CD8-positive, alpha-beta memory T cell (primary cell): Measurements from ENCODE around the gene DOK7. TPM values are rescaled to one million over a fixed set of nuclear protein-coding genes. Genes with fewer than 3 reads are reported as not detected.

Source experiments
- CTCF ChIA-PET: fragments of 350-600 bp; sonication (Branson Sonifier 250); formaldehyde crosslinking; loops from one replicate; lab custom pipeline; 2021; ENCODE audit warnings: antibody characterized with exemption; lab: Charles Lee
- POLR2A ChIA-PET: fragments of 350-600 bp; sonication (Branson Sonifier 250); formaldehyde crosslinking; loops from one replicate; lab custom pipeline; 2021; ENCODE audit warnings: antibody characterized with exemption; lab: Charles Lee
- DNase-seq, 5 donors: peaks; one replicate each; pipeline versions ENCODE4 v3.0.0 to v3.0.0-alpha.2; 2020 to 2022; ENCODE audit warnings: mixed read lengths in 1 of 5
- H3K27ac ChIP-seq: one replicate; pipeline ENCODE4 v1.7.0; 2013; ENCODE audit warnings: low read depth, mild to moderate bottlenecking, low read length, moderate library complexity
- H3K27me3 ChIP-seq: 2 replicates; pipeline ENCODE4 v1.7.0; 2013; ENCODE audit warnings: low read length, mild to moderate bottlenecking; ENCODE audit not compliant: insufficient read depth, poor library complexity, severe bottlenecking
- H3K36me3 ChIP-seq: 2 replicates; pipeline ENCODE4 v1.7.0; 2013; ENCODE audit warnings: mild to moderate bottlenecking, low read length, moderate library complexity; ENCODE audit not compliant: insufficient read depth
- H3K4me1 ChIP-seq: 2 replicates; pipeline ENCODE4 v1.7.0; 2013; ENCODE audit warnings: mild to moderate bottlenecking, low read length, moderate library complexity; ENCODE audit not compliant: insufficient read depth
- H3K4me3 ChIP-seq: 2 replicates; pipeline ENCODE4 v1.7.0; 2013; ENCODE audit warnings: mild to moderate bottlenecking, low read length
- H3K9me3 ChIP-seq: 2 replicates; pipeline ENCODE4 v1.7.0; 2013; ENCODE audit warnings: mild to moderate bottlenecking, low read length
- H3K27ac Mint-ChIP-seq, 8 donors: one replicate each; pipeline ENCODE4 v1.8.0; 2020 to 2021; ENCODE audit warnings: mixed read lengths in 8 of 8, mild to moderate bottlenecking in 6 of 8, inconsistent platforms in 3 of 8, moderate library complexity in 3 of 8
- H3K27me3 Mint-ChIP-seq, 2 donors: one replicate each; pipeline ENCODE4 v1.8.0; 2020 to 2021; ENCODE audit warnings: mixed read lengths in 2 of 2, mild to moderate bottlenecking in 1 of 2, moderate library complexity in 1 of 2
- H3K36me3 Mint-ChIP-seq, 3 donors: one replicate each; pipeline ENCODE4 v1.8.0; 2020 to 2021; ENCODE audit warnings: mixed read lengths in 3 of 3, inconsistent platforms in 1 of 3, mild to moderate bottlenecking in 1 of 3
- H3K4me1 Mint-ChIP-seq, 3 donors: one replicate each; pipeline ENCODE4 v1.8.0; 2020 to 2021; ENCODE audit warnings: mixed read lengths in 3 of 3, inconsistent platforms in 1 of 3, mild to moderate bottlenecking in 1 of 3
- H3K4me3 Mint-ChIP-seq, 7 donors: one replicate each; pipeline ENCODE4 v1.8.0; 2020 to 2021; ENCODE audit warnings: mixed read lengths in 7 of 7, mild to moderate bottlenecking in 6 of 7, moderate library complexity in 4 of 7, inconsistent platforms in 2 of 7
- H3K9me3 Mint-ChIP-seq, 5 donors: one replicate each; pipeline ENCODE4 v1.8.0; 2020 to 2022; ENCODE audit warnings: mixed read lengths in 5 of 5, mild to moderate bottlenecking in 3 of 5, moderate library complexity in 2 of 5, inconsistent platforms in 1 of 5
- polyA plus RNA-seq: library from polyadenylated mRNA; unstranded; fragments of 300-500 nt; fragmentation: Illumina TruSeq; gene quantifications from one replicate; pipeline ENCODE4 v1.2.3, GENCODE V29; 2021
- total RNA-seq, 2 experiments: library from RNA; stranded (reverse); gene quantifications; one replicate each; pipeline ENCODE4 v1.2.3, GENCODE V29; 2021

DOK7 gene
- total and polyA plus RNA-seq, 3 experiments from 2014 or later: not detected

DNA sequence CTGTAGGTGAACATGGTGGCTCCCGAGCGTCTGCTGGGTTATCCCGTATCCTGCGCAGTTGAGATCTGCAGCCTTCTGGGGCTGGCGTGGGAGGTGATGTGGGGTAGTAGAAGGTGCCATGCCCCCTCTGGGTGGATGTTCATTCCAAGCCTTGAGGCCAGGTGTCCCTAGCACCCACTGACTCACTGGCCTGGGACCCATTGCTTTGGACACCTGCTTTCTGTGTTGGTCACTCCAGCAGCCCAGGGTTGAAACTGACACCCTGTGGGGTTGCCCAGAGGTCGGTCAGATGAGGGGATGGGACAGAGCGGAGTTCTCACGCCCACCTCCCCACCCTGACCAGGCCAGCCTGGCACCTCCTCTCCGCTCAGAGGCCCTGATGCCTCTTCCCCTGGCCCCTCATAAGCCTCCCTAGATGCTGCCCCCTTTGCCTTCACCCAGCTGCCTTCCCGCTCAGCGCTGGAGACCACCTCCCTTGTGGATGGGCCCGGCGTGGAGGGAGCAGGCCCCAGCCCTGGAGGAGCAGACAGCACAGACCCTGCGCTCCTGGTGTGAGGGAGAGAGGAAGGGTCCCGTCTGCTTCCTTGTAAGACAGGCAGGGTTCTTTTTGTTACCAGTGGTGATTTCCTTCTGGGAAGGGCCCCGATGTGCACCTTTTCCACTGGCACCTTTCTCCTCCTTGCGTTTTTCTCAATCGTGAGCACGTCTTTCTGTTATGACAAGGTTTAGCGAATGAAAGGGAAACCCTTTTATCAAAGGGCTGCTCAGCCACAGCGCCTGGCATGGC, 2.0 kb downstream of the DOK7 start:
- no peaks in the 10 kb centered on the region for H3K36me3 ChIP-seq
- no peak for DNase-seq
- H3K4me3 Mint-ChIP-seq: no peak overlapping the region
- CTCF ChIA-PET: no interaction called here
- POLR2A ChIA-PET: no interaction called here
- H3K9me3 ChIP-seq: no peaks in the 10 kb centered on the region
- H3K27me3 Mint-ChIP-seq: peaks cover 13 to 22% of the 10 kb centered on the region in 2 donors
- H3K4me3 ChIP-seq: no peak overlapping the region
- H3K4me1 ChIP-seq: no peaks in the 10 kb centered on the region
- H3K27me3 ChIP-seq: peaks cover 13% of the 10 kb centered on the region
- H3K27ac Mint-ChIP-seq: no peak overlapping the region
- no peaks in the 10 kb centered on the region for H3K4me1 Mint-ChIP-seq
- no peak overlapping the region for H3K27ac ChIP-seq
- no peaks in the 10 kb centered on the region for H3K9me3 Mint-ChIP-seq
- no peaks in the 10 kb centered on the region for H3K36me3 Mint-ChIP-seq

DNA sequence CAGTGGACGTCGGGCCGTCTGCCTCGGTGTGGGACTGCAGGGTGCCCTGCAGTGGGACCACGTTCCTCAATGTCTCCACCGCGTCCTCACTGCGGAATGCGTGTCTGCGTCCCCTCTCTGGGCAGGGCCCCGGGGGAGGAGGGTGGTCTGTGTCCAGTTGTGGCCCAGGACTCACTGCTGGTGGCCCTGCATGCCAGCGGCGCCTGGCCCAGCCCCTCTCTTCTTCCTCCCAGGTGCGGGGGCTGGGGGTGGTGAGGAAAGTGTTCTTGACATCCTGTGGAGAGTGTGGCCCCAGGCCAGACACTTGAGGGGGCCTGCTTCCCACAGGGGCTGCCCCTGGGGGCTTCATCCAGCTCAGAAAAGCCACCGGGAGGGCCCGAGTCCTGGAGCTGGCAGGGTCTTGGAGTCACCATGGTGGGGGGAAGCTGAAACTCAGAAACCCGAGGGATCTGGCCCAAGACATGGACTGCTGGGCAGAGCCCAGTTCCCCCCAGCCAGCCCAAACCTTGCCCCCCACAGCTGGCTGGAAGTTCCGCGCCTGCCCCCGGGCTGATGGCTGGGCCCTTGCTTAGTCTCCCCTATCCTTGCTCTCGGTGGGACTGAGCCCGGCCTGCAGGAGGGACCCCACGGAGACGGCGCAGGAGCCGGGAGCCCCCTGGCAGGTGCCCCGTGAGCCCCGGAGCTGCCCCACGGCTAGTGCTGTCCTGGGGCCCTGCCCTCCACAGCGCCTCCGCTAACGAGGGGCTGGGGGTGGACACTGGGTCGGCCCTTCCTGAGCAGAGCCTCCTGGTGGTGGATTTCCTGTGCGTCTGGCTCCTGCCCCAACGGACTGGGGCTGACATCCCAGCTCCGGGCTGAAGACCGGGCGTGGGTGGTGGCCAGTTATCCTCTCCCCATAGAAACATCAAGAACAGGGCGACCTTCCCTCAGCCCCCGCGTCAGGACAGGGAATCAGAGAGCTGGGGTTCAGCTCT, 2.9 kb downstream of the DOK7 start:
- Histone ChIP-seq H3K9me3 (no peaks in the 10 kb centered on the region), H3K4me1 (no peaks in the 10 kb centered on the region), H3K36me3 (no peaks in the 10 kb centered on the region), H3K27me3 (peaks cover 13% of the 10 kb centered on the region), H3K4me3 (no peak overlapping the region), H3K27ac (no peak overlapping the region)
- Mint-ChIP-seq H3K4me1 (no peaks in the 10 kb centered on the region), H3K4me3 (no peak overlapping the region), H3K27me3 (peaks cover 12 to 15% of the 10 kb centered on the region in 2 donors), H3K36me3 (no peaks in the 10 kb centered on the region), H3K27ac (peak overlapping the region in 1 of 8 donors; percentile 54), H3K9me3 (no peaks in the 10 kb centered on the region)
- ChIA-PET POLR2A (no interaction called here), CTCF (no interaction called here)
- DNase-seq: no peak

DNA sequence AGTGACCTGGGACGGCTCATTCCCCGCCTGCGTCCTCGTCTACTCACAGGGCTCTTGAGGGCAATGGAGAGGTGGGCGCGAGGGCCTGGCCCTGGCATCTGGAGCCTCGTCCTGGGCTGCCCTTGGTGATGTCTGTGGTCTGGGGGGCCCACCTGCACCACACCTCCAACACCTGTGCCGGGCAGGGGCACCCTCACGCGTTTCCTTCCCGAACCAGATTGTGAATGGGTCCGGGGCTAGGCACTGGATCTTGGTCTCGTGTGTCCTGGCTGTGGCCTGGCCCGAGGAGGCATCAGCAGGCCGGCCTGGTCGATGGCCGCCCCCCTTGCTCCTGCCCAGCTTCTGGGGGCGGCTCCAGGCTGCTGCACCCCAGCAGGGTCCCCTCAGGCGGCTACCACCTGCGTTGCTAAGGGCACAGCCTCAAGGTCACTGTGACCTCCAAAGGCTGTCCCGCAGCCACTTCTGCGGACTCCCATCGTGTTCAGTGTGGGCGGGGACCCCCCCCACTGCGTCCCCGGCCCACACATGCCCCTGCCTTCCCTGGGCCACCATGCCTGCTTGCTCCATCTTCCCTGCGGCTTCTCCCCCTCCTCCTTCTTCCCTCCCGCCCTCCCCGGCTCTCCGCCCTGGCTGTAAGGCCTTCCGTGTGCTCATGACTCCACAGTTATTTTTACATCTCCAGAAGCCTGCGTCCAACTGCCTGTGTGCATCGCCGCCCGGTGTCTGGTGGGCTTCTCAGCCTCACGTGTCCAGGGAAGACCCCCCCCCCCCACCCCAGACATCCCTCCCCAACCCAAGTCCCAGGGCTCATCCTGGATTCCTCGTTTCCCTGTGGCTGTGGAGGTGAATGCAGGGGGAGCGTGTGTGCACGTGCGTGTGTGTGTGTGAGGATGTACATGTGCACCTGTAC, 3.8 kb downstream of the DOK7 start:
- Mint-ChIP-seq H3K27me3 (peaks cover 12 to 15% of the 10 kb centered on the region in 2 donors), H3K4me3 (no peak overlapping the region), H3K4me1 (no peaks in the 10 kb centered on the region), H3K9me3 (no peaks in the 10 kb centered on the region), H3K27ac (no peak overlapping the region), H3K36me3 (no peaks in the 10 kb centered on the region)
- ChIA-PET CTCF (no interaction called here), POLR2A (no interaction called here)
- no peak overlapping the region for H3K4me3 ChIP-seq
- H3K36me3 ChIP-seq: no peaks in the 10 kb centered on the region
- no peaks in the 10 kb centered on the region for H3K9me3 ChIP-seq
- H3K4me1 ChIP-seq: no peaks in the 10 kb centered on the region
- H3K27me3 ChIP-seq: peaks cover 13% of the 10 kb centered on the region
- H3K27ac ChIP-seq: no peak overlapping the region
- DNase-seq: no peak

DNA sequence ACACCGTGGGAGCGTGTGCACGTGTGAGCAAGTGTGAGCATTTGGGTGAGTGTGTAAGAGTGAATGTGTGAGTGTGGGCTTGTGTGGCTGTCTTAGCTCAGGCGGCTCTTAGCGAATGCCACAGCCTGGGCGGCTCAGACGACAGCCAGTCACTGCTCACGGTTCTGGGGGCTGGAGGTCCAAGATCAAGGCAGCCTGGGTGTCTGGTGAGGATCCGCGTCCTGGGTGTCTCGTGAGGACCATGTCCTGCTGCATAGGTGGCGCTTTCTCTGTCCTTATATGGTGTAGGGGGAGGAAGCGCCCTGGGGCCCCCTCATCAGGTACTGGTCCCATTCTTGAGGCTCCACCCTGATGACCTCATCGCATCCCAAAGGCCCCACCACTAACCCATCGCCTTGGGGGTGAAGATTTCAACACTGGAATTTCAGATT, 4.5 kb downstream of the DOK7 start:
- Histone ChIP-seq H3K36me3 (no peaks in the 10 kb centered on the region), H3K27ac (no peak overlapping the region), H3K4me1 (no peaks in the 10 kb centered on the region), H3K4me3 (no peak overlapping the region), H3K9me3 (no peaks in the 10 kb centered on the region), H3K27me3 (peaks cover 7% of the 10 kb centered on the region)
- Mint-ChIP-seq H3K27me3 (peaks cover 12% of the 10 kb centered on the region in 2 donors), H3K4me1 (no peaks in the 10 kb centered on the region), H3K4me3 (no peak overlapping the region), H3K27ac (no peak overlapping the region), H3K36me3 (no peaks in the 10 kb centered on the region), H3K9me3 (no peaks in the 10 kb centered on the region)
- ChIA-PET CTCF (no interaction called here), POLR2A (no interaction called here)
- no peak for DNase-seq

DNA sequence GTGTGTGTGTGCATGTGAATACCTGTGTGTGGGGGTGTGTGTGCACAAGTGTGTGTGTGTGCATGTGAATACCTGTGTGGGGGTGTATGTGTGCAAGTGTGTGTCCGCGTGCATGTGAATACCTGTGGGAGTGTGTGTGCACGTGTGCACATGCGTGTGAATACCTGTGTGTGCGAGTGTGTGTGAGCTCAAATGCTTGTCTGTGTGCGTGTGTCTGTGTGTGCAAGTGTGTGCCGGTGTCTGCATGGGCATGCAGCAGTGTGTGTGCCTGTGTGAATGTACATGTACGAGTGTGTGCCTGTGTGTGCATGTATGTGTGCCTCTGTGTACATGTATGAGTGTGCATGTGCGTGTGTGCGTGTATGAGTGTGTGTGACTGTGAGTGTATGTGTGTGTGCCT, 5.0 kb downstream of the DOK7 start:
- no peak overlapping the region for H3K27ac Mint-ChIP-seq
- Histone ChIP-seq H3K27me3 (peaks cover 5% of the 10 kb centered on the region), H3K9me3 (no peaks in the 10 kb centered on the region), H3K36me3 (no peaks in the 10 kb centered on the region), H3K4me1 (no peaks in the 10 kb centered on the region), H3K4me3 (no peak overlapping the region), H3K27ac (no peak overlapping the region)
- no peaks in the 10 kb centered on the region for H3K36me3 Mint-ChIP-seq
- no peak overlapping the region for H3K4me3 Mint-ChIP-seq
- ChIA-PET POLR2A (no interaction called here), CTCF (no interaction called here)
- no peaks in the 10 kb centered on the region for H3K9me3 Mint-ChIP-seq
- no peak for DNase-seq
- peaks cover 10 to 12% of the 10 kb centered on the region in 2 donors for H3K27me3 Mint-ChIP-seq
- no peaks in the 10 kb centered on the region for H3K4me1 Mint-ChIP-seq

DNA sequence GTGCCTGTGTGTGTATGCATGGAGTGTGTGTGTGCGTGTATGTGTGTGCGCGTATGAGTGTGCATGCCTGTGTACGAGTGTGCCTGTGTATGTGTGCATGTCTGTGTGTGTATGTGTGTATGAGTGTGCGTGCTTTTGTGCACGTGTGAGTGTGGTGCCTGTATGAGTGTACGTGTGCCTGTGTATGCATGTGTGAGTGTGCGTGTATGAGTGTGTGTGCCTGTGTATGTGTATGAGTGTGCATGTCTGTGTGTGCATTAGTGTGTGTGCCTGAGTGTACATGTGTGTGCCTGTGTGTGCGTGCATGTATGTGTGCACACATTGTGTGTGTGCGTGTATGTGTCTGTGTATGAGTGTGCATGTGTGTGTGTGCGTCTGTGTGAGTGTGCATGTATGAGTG, 5.7 kb downstream of the DOK7 start:
- no peak overlapping the region for H3K27ac Mint-ChIP-seq
- CTCF ChIA-PET: no interaction called here
- H3K4me3 Mint-ChIP-seq: no peak overlapping the region

DNA sequence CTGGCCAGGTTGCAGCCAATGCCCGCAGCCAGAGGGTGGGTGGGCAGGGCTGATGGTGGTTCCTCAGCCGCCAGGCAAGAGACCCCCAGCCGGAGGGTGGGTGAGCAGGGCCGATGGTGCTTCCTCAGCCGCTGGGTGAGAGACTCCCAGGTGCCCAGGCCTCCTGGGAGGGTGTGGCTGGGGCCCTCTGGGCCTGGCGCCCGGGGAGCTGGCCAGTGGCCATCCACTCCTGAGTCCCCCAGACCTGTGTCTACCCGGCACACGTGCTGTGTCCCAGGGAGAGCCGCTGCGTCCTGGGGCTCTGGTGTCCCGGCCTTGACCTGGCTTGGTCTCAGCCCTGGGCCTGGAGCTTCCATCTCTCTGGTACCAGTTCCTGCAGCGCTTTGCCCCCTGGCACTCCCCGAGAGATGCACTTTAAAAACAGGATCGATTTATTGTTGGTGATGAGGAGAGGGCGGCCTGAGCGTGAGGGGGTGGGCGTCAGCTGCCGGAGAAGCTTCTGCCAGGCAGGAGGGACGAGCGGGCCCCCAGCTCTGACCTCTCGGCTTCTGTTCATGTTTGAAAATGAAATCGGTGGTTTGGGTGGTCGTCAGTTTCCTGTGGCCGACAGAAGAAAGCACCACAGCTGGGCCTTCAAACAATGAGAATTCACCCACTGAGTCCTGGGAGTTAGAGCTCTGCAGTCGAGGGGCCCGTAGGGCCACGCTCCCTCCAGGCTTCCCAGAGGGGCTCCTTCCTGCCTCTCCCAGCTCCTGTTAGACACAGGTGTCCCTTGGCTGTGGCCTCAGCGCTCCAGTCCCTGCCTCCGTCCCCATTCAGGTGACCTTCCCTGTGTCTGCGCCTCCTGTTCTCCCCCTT, 6.5 kb downstream of the DOK7 start:
- no peaks in the 10 kb centered on the region for H3K9me3 Mint-ChIP-seq
- peaks cover 7 to 8% of the 10 kb centered on the region in 2 donors for H3K27me3 Mint-ChIP-seq
- DNase-seq: no peak
- no peak overlapping the region for H3K27ac Mint-ChIP-seq
- no peaks in the 10 kb centered on the region for H3K4me1 ChIP-seq
- no peak overlapping the region for H3K4me3 ChIP-seq
- no peaks in the 10 kb centered on the region for H3K36me3 Mint-ChIP-seq
- H3K9me3 ChIP-seq: no peaks in the 10 kb centered on the region
- H3K4me3 Mint-ChIP-seq: no peak overlapping the region
- peaks cover 5% of the 10 kb centered on the region for H3K27me3 ChIP-seq
- H3K4me1 Mint-ChIP-seq: no peaks in the 10 kb centered on the region
- ChIA-PET CTCF (interaction anchor here (0.6 kb wide), 1 partner anchor 335 kb away, joined by 3 read pairs; no protein-coding TSS in a partner anchor), POLR2A (no interaction called here)
- H3K36me3 ChIP-seq: no peaks in the 10 kb centered on the region
- H3K27ac ChIP-seq: no peak overlapping the region

More for the DNA sequence above, 5.7 kb downstream of the DOK7 start:
- no peak for DNase-seq
- H3K9me3 Mint-ChIP-seq: no peaks in the 10 kb centered on the region
- no peak overlapping the region for H3K4me3 ChIP-seq
- no peaks in the 10 kb centered on the region for H3K4me1 ChIP-seq
- POLR2A ChIA-PET: no interaction called here
- peaks cover 5% of the 10 kb centered on the region for H3K27me3 ChIP-seq
- no peaks in the 10 kb centered on the region for H3K4me1 Mint-ChIP-seq
- no peaks in the 10 kb centered on the region for H3K9me3 ChIP-seq
- no peak overlapping the region for H3K27ac ChIP-seq
- no peaks in the 10 kb centered on the region for H3K36me3 ChIP-seq
- H3K27me3 Mint-ChIP-seq: peaks cover 10 to 12% of the 10 kb centered on the region in 2 donors
- H3K36me3 Mint-ChIP-seq: no peaks in the 10 kb centered on the region
